ACC112 (cell line): Measurements from ENCODE around the gene FAM117A.

ENCODE experiments used
- H2AFZ ChIP-seq: fragments of 200-600 bp; sonication (generic); one replicate; pipeline ENCODE4 v1.6.0; 2017; ENCODE audit warnings: antibody characterized with exemption, low read length; ENCODE audit not compliant: unreplicated experiment
- H3K27ac ChIP-seq: fragments of 200-600 bp; sonication (generic); 2 replicates; pipeline ENCODE4 v1.5.1; 2014; ENCODE audit warnings: low read depth, mild to moderate bottlenecking, antibody characterized with exemption, low read length, moderate library complexity
- H3K27me3 ChIP-seq: fragments of 200-600 bp; sonication (generic); 2 replicates; pipeline ENCODE4 v1.6.1; 2014; ENCODE audit warnings: mild to moderate bottlenecking, antibody characterized with exemption, low read length, moderate library complexity, mixed read lengths; ENCODE audit not compliant: insufficient read depth
- H3K36me3 ChIP-seq: fragments of 200-600 bp; sonication (generic); 2 replicates; pipeline ENCODE4 v1.6.1; 2016; ENCODE audit warnings: mild to moderate bottlenecking, antibody characterized with exemption, low read length, moderate library complexity, mixed read lengths; ENCODE audit not compliant: insufficient read depth
- H3K4me1 ChIP-seq: fragments of 200-600 bp; sonication (generic); one replicate; pipeline ENCODE4 v1.6.1; 2016; ENCODE audit warnings: low read length, mixed read lengths; ENCODE audit not compliant: insufficient read depth, unreplicated experiment, control insufficient read depth
- H3K4me3 ChIP-seq: fragments of 200-600 bp; sonication (generic); 2 replicates; pipeline ENCODE4 v1.5.1; 2014; ENCODE audit warnings: mild to moderate bottlenecking, low read depth, low read length
- H3K79me2 ChIP-seq: fragments of 200-600 bp; sonication (generic); one replicate; pipeline ENCODE4 v1.6.0; 2016; ENCODE audit warnings: low read length; ENCODE audit not compliant: control insufficient read depth, unreplicated experiment, insufficient read depth

FAM117A gene

GRCh38 chr17:49749730-49750129 lies 14.2 kb downstream of the FAM117A start:
- H3K36me3 ChIP-seq: no peaks in the 10 kb centered on the region

GRCh38 chr17:49748791-49749190 lies 15.1 kb downstream of the FAM117A start:
- no peak overlapping the region for H3K4me3 ChIP-seq
- no peak overlapping the region for H3K27ac ChIP-seq
- H3K27me3 ChIP-seq: peaks cover 7% of the 10 kb centered on the region; the same call in 1 of the 2 replicates
- no peaks in the 10 kb centered on the region for H3K36me3 ChIP-seq
- no peak overlapping the region for H2AFZ ChIP-seq
- no peaks in the 10 kb centered on the region for H3K4me1 ChIP-seq
- no peaks in the 10 kb centered on the region for H3K79me2 ChIP-seq

More at GRCh38 chr17:49749730-49750129, 14.2 kb downstream of the FAM117A start:
- Histone ChIP-seq H3K4me3 (no peak overlapping the region), H3K27me3 (peaks cover 7% of the 10 kb centered on the region; the same call in 1 of the 2 replicates), H3K27ac (no peak overlapping the region), H3K79me2 (no peaks in the 10 kb centered on the region), H3K4me1 (no peaks in the 10 kb centered on the region), H2AFZ (no peak overlapping the region)

- no peaks in the 10 kb centered on the region for H3K36me3 ChIP-seq
- no peaks in the 10 kb centered on the region for H3K79me2 ChIP-seq
- H3K4me3 ChIP-seq: no peak overlapping the region
- peaks cover 7% of the 10 kb centered on the region; the same call in 1 of the 2 replicates for H3K27me3 ChIP-seq
- H2AFZ ChIP-seq: no peak overlapping the region
- no peaks in the 10 kb centered on the region for H3K4me1 ChIP-seq
- H3K27ac ChIP-seq: no peak overlapping the region
Measured at GRCh38 chr17:49748223-49748622, 15.7 kb downstream of the FAM117A start.

GRCh38 chr17:49747632-49748031 lies 16.3 kb downstream of the FAM117A start:
- Histone ChIP-seq H3K79me2 (no peaks in the 10 kb centered on the region), H3K27me3 (peaks cover 7% of the 10 kb centered on the region; the same call in 1 of the 2 replicates), H3K4me1 (peaks cover 3% of the 10 kb centered on the region), H3K27ac (no peak overlapping the region), H3K36me3 (no peaks in the 10 kb centered on the region), H3K4me3 (no peak overlapping the region), H2AFZ (no peak overlapping the region)

- Histone ChIP-seq H3K79me2 (no peaks in the 10 kb centered on the region), H2AFZ (no peak overlapping the region), H3K36me3 (no peaks in the 10 kb centered on the region), H3K27me3 (peaks cover 7% of the 10 kb centered on the region; the same call in 1 of the 2 replicates), H3K4me1 (peaks cover 10% of the 10 kb centered on the region), H3K4me3 (no peak overlapping the region), H3K27ac (no peak overlapping the region)
Measured at GRCh38 chr17:49746791-49747490, 17.0 kb downstream of the FAM117A start.

- H3K4me1 ChIP-seq: peaks cover 14% of the 10 kb centered on the region
- no peak overlapping the region for H3K27ac ChIP-seq
- H3K79me2 ChIP-seq: no peaks in the 10 kb centered on the region
- H2AFZ ChIP-seq: no peak overlapping the region
- no peak overlapping the region for H3K4me3 ChIP-seq
- peaks cover 7% of the 10 kb centered on the region; the same call in 1 of the 2 replicates for H3K27me3 ChIP-seq
- no peaks in the 10 kb centered on the region for H3K36me3 ChIP-seq
Measured at GRCh38 chr17:49745175-49746139, 18.5 kb downstream of the FAM117A start.

- Histone ChIP-seq H3K27ac (no peak overlapping the region), H3K27me3 (peaks cover 7% of the 10 kb centered on the region; the same call in 1 of the 2 replicates), H3K36me3 (no peaks in the 10 kb centered on the region), H3K4me1 (peaks cover 14% of the 10 kb centered on the region), H2AFZ (no peak overlapping the region), H3K79me2 (no peaks in the 10 kb centered on the region), H3K4me3 (no peak overlapping the region)
Measured at GRCh38 chr17:49742166-49742638, 21.7 kb downstream of the FAM117A start.

GRCh38 chr17:49741692-49742076 lies 22.2 kb downstream of the FAM117A start:
- H3K79me2 ChIP-seq: no peaks in the 10 kb centered on the region
- no peak overlapping the region for H3K4me3 ChIP-seq
- no peaks in the 10 kb centered on the region for H3K36me3 ChIP-seq
- H3K27ac ChIP-seq: no peak overlapping the region
- H2AFZ ChIP-seq: no peak overlapping the region
- H3K27me3 ChIP-seq: peaks cover 7% of the 10 kb centered on the region; the same call in 1 of the 2 replicates
- H3K4me1 ChIP-seq: peaks cover 14% of the 10 kb centered on the region

GRCh38 chr17:49741009-49741691 lies 22.8 kb downstream of the FAM117A start:
- H3K27me3 ChIP-seq: peaks cover 7% of the 10 kb centered on the region; the same call in 1 of the 2 replicates
- H3K27ac ChIP-seq: no peak overlapping the region
- no peak overlapping the region for H2AFZ ChIP-seq
- H3K4me1 ChIP-seq: peaks cover 14% of the 10 kb centered on the region
- H3K4me3 ChIP-seq: no peak overlapping the region
- no peaks in the 10 kb centered on the region for H3K36me3 ChIP-seq
- no peaks in the 10 kb centered on the region for H3K79me2 ChIP-seq

GRCh38 chr17:49739641-49740271 lies 24.2 kb downstream of the FAM117A start:
- no peak overlapping the region for H3K4me3 ChIP-seq
- H3K36me3 ChIP-seq: no peaks in the 10 kb centered on the region
- peaks cover 14% of the 10 kb centered on the region for H3K4me1 ChIP-seq
- H3K27me3 ChIP-seq: no peaks in the 10 kb centered on the region
- no peak overlapping the region for H3K27ac ChIP-seq
- H3K79me2 ChIP-seq: no peaks in the 10 kb centered on the region
- H2AFZ ChIP-seq: no peak overlapping the region
